Measurements from ENCODE around the gene C16orf46.
"Not testable (repeated sequence)": the region's sequence is repeated elsewhere in the genome, so short reads cannot be mapped to it uniquely, and the experiment has no call there.

Gene C16orf46, protein sequence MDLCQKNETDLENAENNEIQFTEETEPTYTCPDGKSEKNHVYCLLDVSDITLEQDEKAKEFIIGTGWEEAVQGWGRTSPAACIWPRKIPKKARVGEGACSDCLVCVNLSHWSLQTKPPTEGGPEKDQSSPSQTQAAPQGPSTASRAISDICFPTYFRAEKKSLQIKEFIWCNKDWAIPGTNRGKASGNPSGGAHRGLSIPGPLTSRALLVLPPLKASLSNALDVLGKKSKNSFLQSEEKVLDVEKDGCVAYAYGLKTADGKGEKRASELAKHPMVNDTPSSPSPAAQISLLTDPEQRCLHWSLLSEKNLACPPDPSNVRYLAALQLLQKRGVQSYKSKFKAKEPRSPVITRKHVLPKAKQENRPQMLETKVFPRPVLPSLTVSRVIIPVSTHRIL

DNA sequence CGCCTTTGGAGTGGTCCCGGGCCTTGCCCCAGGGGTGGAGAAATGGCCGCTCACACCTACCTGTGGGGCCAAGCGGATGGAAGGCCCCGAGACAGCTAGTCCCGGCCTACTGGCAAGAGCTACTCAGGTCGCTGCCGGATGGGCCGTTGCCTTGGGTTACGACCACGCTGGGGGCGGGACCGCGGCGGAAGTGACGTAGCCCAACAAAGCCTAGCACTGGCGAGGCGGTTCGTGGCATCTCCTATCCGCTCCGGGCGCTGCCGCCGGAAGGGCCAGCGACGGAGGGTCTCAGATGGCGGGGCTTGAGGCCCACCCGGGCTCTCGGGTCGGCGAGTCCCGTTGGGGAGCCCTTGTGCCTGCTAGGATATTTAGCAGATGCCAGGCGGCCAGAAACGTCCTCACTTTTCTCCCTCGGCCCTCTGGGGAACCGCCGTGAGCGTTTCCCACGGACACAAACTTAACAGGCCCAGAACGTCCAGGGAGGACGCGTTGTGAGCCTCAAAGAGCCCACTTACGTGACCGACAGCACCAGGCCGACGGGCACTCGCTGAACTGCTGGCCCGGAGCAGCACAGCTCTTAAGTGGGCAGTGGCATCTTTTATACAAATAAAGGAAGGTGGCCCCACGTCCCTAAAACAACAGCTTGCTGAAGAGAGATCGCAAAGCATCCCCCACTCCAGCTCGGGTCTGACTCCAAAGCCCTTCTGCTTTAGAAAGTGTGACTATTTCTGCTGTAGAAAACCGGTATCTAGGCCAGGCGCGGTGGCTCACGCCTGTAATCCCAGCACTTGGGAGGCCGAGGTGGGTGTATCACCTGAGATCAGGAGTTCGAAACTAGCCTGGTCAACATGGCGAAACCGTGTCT, at the start of gene C16orf46:
C16orf46 (minus strand) TSS at position 163 of the 865 bp plus-strand sequence. CDS start 13,283 bp downstream, outside the sequence.
- peak; percentile 94 to 96 for DNase-seq

GRCh38 chr16:81123092-81123852, 46.2 kb upstream of the C16orf46 start:
- no peak for DNase-seq

GRCh38 chr16:81121474-81121990, 44.5 kb upstream of the C16orf46 start:
- no peak for DNase-seq

- no peak for DNase-seq
Observed at GRCh38 chr16:81117436-81117835, 40.4 kb upstream of the C16orf46 start.

DNA sequence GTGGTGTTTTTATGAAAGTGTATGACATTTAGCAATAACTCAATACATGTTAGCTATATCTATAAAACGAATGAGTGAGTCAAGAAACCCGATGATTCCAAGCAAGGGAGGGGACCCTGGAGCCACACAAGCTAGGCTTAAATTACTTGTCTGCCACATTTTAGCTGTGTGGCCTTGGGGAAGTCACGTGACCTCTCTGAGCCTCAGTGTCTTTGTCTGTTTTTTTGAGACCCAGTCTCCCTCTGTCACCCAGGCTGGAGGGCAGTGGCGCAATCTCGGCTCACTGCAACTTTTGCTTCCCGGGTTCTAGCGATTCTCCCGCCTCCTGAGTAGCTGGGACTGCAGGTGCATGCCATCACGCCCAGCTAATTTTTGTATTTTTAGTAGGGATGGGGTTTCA, 39.2 kb upstream of the C16orf46 start:
- DNase-seq, result no peak

GRCh38 chr16:81112453-81112852, 35.4 kb upstream of the C16orf46 start:
- no peak for DNase-seq

DNA sequence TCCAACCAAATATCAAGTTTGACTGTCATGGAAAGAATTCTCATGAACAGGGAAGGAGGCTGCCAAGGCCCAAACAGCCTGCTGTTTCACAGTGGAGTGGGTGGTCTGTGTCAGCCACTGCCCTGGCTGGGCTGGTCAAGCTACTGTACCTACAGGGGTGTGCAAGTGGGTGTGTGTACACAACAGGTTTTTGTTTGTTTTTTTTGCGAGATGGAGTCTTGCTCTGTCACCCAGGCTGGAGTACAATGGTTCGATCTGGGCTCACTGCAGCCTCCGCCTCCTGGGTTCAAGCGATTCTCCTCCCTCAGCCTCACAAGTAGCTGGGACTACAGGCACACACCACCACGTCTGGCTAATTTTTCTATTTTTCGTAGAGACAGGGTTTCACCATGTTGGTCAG, 32.2 kb upstream of the C16orf46 start:
- DNase-seq, result not testable (repeated sequence)

GRCh38 chr16:81107511-81107910, 30.5 kb upstream of the C16orf46 start:
- DNase-seq, result no peak

GRCh38 chr16:81106826-81107503, 29.9 kb upstream of the C16orf46 start:
- no peak for DNase-seq

- no peak for DNase-seq
Observed at GRCh38 chr16:81105946-81106345, 28.9 kb upstream of the C16orf46 start.

- no peak for DNase-seq
Observed at GRCh38 chr16:81101702-81102101, 24.7 kb upstream of the C16orf46 start.

GRCh38 chr16:81099958-81100357, 22.9 kb upstream of the C16orf46 start:
- DNase-seq, result no peak

DNA sequence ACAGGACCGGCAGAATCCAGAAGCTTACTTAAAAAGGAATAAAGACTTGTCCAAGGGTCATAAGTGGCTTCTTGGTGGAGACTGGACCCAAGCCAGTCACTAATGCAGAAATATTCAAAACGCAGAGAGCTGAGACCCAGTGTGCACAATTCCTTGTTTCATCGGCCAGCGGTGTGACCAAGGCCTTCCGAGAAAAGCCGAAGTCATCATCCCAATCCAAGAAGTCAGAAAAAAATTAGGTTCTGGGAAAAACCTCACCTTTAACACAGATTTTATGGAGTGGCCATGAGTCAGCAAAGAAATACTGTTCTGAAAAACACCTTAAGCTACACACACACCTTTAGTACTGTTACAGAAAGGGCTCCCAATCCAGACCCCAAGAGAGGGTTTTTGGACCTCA, 20.2 kb upstream of the C16orf46 start:
- DNase-seq, result no peak

DNA sequence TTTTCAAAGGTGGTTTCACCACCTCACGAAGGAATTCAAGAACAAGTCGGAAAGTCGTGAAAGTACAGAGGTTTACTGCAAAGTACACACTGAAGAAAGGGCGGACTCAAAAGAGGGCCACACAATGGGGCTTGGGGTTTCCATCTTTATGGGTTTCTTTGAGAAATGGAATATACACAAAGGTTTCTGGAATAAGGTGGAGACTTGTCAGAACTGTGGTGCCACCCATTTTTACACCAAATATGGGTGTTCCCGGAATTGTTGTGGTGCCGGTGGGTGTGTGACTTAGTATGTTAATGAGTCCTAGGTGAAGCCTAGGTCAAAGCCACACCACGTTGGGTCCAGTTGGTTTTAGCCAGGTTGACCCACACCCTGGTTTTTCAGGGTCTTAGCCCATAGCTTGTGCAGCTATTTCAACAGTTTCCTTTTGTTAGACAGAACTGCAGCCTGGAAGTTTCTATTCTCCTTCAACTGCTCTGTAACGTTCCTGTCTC, 19.7 kb upstream of the C16orf46 start:
- no peak for DNase-seq

- peak; percentile 97 to 98 for DNase-seq
Observed at GRCh38 chr16:81095953-81096714, 19.1 kb upstream of the C16orf46 start, which contains the start of gene GCSH. Gene GCSH, minus strand, starts transcription at chr16:81096395. Its CDS starts 117 bp downstream, at chr16:81096278.

- DNase-seq, result no peak
Observed at GRCh38 chr16:81095653-81095952, 18.6 kb upstream of the C16orf46 start.

DNA sequence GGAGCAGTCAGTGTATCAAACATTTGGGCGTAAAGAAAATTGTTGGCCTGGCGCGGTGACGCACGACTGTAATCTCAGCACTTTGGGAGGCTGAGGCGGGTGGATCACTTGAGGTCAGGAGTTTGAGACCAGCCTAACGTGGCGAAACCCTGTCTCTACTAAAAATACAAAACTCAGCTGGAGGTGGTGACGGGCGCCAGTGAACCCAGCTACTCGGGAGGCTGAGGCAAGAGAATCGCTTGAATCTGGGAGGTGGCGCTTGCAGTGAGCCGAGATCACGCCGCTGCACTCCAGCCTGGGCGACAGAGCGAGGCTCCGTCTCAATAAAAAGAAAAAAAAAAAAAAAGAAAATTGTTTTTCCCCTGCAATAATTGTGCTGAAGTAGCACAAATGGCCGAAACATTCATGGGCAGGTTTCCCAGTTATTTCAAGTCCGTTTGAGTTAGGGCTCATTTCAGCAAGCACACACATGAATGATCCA, 17.8 kb upstream of the C16orf46 start:
- DNase-seq, result no peak

DNA sequence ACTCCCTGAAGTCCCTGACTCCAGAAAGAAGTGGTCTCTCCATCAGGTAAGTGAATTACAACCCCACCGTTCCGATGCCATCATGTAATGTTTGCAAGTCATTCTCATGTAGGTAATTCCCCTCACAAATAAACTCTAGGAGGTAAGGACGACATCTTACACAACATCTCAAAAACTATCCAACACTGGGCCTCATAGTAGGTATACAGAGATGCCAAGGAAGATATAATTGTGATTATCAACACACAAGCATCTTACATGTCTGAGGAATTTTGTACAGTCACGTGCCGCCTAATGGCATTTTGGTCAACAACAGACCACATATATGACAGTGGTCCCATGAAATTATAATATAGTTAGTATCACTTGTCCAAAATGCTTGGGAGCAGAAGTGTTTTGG, 11.8 kb upstream of the C16orf46 start:
- DNase-seq, result no peak

DNA sequence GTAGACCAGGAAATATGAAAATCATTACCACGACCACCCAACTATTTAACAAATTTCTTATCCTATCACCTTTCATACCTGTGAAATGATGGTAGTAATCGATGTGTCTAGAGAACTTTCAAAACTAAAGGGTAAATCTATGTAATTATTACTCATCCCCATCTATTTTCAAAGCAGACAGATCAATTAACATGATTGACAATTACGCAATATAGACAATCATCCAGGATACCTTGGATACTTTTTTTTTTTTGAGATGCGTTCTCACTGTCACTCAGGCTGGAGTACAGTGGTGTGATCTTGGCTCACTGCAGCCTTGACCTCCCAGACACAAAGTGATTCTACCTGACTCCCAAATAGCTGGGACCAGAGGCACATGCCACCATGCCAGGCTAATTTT, 4.0 kb upstream of the C16orf46 start:
- DNase-seq, result no peak

DNA sequence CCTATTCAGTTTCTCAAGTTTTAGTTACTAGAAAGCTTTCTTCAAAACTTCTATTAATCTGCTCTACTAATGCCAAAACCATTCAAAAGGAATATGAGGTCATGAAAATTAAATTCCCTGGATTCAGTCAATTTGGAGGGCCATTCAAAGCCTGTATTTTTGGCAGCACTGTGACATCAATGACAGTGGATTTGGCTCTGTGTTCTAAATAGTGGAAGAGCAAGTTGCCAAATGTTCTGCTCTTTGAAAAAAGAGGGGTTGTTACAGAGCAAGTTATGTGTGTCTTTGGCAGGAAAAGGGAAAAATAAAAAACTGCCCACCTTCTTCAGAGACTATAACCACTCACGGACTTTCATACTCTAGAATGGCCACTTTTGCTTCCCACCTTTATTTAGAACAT, 3.2 kb upstream of the C16orf46 start:
- DNase-seq, result no peak

DNA sequence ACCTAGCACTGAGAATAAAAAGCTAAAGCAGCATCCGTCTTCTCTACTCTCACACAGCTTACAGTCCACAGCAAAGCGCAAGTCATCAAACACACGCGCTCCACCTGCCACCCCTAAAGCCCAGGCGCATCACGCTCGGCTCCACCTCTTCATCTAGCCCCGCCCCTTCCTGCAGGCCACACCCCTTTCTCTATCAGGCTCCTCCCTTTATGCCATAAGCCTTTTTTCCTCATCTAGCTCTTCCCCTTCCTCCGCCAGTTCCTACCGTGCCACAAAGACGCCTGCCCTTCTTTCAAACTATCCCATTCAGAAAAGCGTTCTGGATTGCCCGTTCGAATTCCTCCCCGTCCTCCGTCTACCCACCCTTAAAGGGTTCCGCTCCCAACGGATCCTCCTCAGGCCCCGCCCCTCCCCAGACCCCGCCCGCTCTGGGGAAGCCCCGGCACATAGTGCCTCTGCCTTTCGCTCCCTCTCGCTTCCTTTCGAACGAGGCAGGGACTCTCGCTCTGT, 417 bp downstream of the C16orf46 start:
- peak; percentile 92 to 96 for DNase-seq
